Lung (tissue), 12 donors: Measurements from ENCODE around the gene POLA1. TPM values are rescaled to one million over a fixed set of nuclear protein-coding genes. Genes with fewer than 3 reads are reported as not detected.

Experiments used
- ATAC-seq: fragments of 200-7000 bp; cut with Tn5 transposase; one replicate; pipeline ENCODE4 v1.9.1; 2020; ENCODE audit warnings: moderate number of reproducible peaks; ENCODE audit not compliant: insufficient read depth, low FRiP score
- DNase-seq, 3 donors: peaks; one replicate each; pipeline ENCODE4 v3.0.0-alpha.2; 2013 to 2017
- H3K27ac ChIP-seq, 2 donors: one replicate each; pipeline ENCODE4 v1.5.1; 2013; ENCODE audit warnings: mild to moderate bottlenecking in 2 of 2, moderate library complexity in 2 of 2, control low read depth in 1 of 2, inconsistent platforms in 1 of 2, low read depth in 1 of 2, low read length in 1 of 2
- H3K27me3 ChIP-seq, 3 donors: one replicate each; pipeline ENCODE4 v1.5.1; 2013; ENCODE audit warnings: low read length in 2 of 3; ENCODE audit not compliant: control insufficient read depth in 3 of 3, insufficient read depth in 3 of 3
- H3K36me3 ChIP-seq, 4 donors: one replicate each; pipeline ENCODE4 v1.5.1; 2013; ENCODE audit warnings: low read length in 4 of 4, mild to moderate bottlenecking in 1 of 4, moderate library complexity in 1 of 4; ENCODE audit not compliant: control insufficient read depth in 4 of 4, insufficient read depth in 4 of 4
- H3K4me1 ChIP-seq, 5 donors: one replicate each; pipeline ENCODE4 v1.5.1; 2013; ENCODE audit warnings: low read length in 5 of 5, mild to moderate bottlenecking in 2 of 5, moderate library complexity in 1 of 5; ENCODE audit not compliant: control insufficient read depth in 5 of 5, insufficient read depth in 5 of 5
- H3K4me3 ChIP-seq: one replicate; pipeline ENCODE4 v1.5.1; 2013; ENCODE audit warnings: mild to moderate bottlenecking, control low read depth, moderate library complexity
- H3K9ac ChIP-seq, 2 donors: one replicate each; pipeline ENCODE4 v1.5.1; 2013; ENCODE audit warnings: low read length in 2 of 2, control low read depth in 1 of 2; ENCODE audit not compliant: insufficient read depth in 1 of 2
- H3K9me3 ChIP-seq, 4 donors: one replicate each; pipeline ENCODE4 v1.5.1; 2013; ENCODE audit warnings: low read length in 3 of 4, mild to moderate bottlenecking in 1 of 4, moderate library complexity in 1 of 4; ENCODE audit not compliant: control insufficient read depth in 4 of 4, insufficient read depth in 3 of 4
- WGBS, 2 donors: extraction: QIAGEN DNeasy Blood & Tissue Kit; methylation state at CpG; one replicate each; pipeline ENCODE4 v1.1.7; 2013; 5-methylcytosine and 5-hydroxymethylcytosine counted together
- polyA plus RNA-seq, 2 donors: library from polyadenylated mRNA; stranded (reverse); fragments of 200-250 nt; gene quantifications; one replicate each; pipeline ENCODE4 v1.2.1, GENCODE V29; 2013
- total RNA-seq, 2 donors: library from RNA; depleted of rRNA in 1 of 2; stranded (reverse); fragments of >200 nt in 1 of 2; gene quantifications; one replicate each; pipeline ENCODE4 v1.2.1, GENCODE V29; 2014 to 2021
- TF ChIP-seq, protein P1 (sequence below): IDR thresholded peaks from 2 replicates; pipeline ENCODE4 v1.5.1; 2012; ENCODE audit warnings: mild to moderate bottlenecking; ENCODE audit errors: control extremely low read depth, extremely low read depth
- donor health status: control.
- donor health status: control.
- donor health status: Bipolar disorder and iron deficiency.
- donor health status: healthy.
- donor health status: DM: yes; HTN: yes; CAD: no.

The POLA1 gene
- total and polyA plus RNA-seq, 4 donors: 2.4 to 18.7 (median 6.1) TPM

DNA sequence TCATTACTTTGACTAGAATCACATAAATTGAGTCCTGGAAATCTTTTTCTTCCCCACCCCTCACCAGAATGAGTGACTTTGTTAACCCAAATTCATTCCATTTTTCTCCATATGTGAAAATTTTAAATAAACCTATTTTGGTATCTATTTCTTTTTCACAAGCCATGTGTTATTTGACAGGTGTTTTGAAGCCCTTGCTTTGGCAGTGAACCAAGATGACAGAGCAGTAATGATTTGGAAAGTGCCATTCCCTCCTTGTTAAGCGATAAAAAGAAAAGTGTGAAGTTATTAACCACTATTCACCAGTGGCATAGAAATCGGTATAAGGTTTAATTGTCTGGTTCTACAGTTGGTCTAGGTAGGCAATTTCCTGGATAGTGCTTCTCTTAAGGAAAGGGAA is 66.1 kb downstream of the POLA1 start:
- TF ChIP-seq, protein P1, sequence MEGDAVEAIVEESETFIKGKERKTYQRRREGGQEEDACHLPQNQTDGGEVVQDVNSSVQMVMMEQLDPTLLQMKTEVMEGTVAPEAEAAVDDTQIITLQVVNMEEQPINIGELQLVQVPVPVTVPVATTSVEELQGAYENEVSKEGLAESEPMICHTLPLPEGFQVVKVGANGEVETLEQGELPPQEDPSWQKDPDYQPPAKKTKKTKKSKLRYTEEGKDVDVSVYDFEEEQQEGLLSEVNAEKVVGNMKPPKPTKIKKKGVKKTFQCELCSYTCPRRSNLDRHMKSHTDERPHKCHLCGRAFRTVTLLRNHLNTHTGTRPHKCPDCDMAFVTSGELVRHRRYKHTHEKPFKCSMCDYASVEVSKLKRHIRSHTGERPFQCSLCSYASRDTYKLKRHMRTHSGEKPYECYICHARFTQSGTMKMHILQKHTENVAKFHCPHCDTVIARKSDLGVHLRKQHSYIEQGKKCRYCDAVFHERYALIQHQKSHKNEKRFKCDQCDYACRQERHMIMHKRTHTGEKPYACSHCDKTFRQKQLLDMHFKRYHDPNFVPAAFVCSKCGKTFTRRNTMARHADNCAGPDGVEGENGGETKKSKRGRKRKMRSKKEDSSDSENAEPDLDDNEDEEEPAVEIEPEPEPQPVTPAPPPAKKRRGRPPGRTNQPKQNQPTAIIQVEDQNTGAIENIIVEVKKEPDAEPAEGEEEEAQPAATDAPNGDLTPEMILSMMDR: no peak
- H3K27me3 ChIP-seq: peaks cover 0 to 12% (median 8%) of the 10 kb centered on the region in 3 donors
- H3K27ac ChIP-seq: no peak overlapping the region
- H3K4me1 ChIP-seq: no peaks in the 10 kb centered on the region
- H3K9ac ChIP-seq: no peak overlapping the region
- H3K4me3 ChIP-seq: no peak overlapping the region
- no peaks in the 10 kb centered on the region for H3K9me3 ChIP-seq
- no peak for DNase-seq
- peaks cover 0 to 1% (median under 1%) of the 10 kb centered on the region in 4 donors for H3K36me3 ChIP-seq
- no peak for ATAC-seq
- 88 to 98% methylated on average over 2 of the region's 2 CpGs for WGBS, 2 donors

DNA sequence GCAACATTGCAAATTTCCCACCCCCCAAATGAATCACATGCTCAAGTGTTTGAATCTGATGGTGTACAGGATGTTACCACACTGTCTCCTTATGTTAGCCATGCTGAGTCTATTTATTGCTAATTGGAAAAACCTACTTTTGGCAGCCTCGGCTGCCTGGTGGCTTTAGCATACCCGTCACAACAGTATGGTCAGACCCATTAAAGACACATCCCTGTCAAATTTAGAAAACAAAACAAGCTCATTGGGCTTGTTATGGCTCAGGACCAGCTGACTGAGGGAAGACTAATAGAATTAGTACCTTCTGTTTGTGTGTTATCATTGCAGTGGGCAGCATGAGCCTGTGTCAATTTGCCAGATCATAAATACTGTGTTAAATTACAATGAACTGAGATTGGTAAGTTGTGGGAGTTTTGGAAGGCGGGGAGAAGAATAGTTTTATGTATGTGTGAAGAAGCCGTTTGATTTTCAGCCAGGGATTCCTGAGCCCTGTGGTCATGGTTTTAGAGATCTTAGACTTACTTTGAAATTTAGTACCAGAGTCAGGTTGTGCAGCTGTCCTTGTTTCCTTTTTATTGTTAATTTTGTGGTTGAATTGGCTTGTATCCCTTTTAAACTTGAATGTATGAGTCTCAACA is 66.8 kb downstream of the POLA1 start:
- H3K27me3 ChIP-seq: peaks cover 0 to 11% (median 11%) of the 10 kb centered on the region in 3 donors
- DNase-seq: no peak
- no peaks in the 10 kb centered on the region for H3K4me1 ChIP-seq
- no peak for ATAC-seq
- WGBS, 2 donors: 70 to 87% methylated on average over 4 of the region's 4 CpGs
- no peaks in the 10 kb centered on the region for H3K9me3 ChIP-seq
- no peak overlapping the region for H3K27ac ChIP-seq
- no peak overlapping the region for H3K9ac ChIP-seq
- H3K36me3 ChIP-seq: peaks cover 0 to 2% (median under 1%) of the 10 kb centered on the region in 4 donors
- H3K4me3 ChIP-seq: no peak overlapping the region
- TF ChIP-seq, protein P1: no peak

DNA sequence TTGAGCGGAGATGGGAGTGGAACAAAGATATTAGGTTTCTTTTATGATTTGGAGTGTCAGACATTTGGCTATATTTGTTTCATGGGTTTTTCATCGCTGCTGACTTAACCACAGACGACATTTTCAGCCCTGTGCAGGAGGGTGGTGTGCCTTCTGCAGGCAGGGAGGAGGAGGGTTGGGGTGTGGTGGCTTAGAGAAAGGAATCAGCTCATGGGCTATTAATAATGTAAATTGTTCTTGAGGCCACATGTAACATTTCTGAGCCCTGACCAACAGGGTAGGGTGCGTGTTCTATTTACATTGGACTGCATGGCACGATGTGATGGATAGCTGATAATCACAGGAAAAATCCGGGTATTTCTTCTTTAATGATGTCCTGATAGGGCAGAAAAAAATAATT is 67.6 kb downstream of the POLA1 start:
- Histone ChIP-seq H3K4me3 (no peak overlapping the region), H3K27me3 (peaks cover 0 to 11% (median 11%) of the 10 kb centered on the region in 3 donors), H3K9me3 (no peaks in the 10 kb centered on the region), H3K27ac (no peak overlapping the region), H3K36me3 (peaks cover 0 to 2% (median under 1%) of the 10 kb centered on the region in 4 donors), H3K9ac (no peak overlapping the region), H3K4me1 (no peaks in the 10 kb centered on the region)
- WGBS, 2 donors: 75 to 93% methylated on average over 6 of the region's 6 CpGs
- TF ChIP-seq, protein P1: no peak
- ATAC-seq (no peak), DNase-seq (no peak)
